ENCODE measurements around the gene MAP3K7CL.

DNA sequence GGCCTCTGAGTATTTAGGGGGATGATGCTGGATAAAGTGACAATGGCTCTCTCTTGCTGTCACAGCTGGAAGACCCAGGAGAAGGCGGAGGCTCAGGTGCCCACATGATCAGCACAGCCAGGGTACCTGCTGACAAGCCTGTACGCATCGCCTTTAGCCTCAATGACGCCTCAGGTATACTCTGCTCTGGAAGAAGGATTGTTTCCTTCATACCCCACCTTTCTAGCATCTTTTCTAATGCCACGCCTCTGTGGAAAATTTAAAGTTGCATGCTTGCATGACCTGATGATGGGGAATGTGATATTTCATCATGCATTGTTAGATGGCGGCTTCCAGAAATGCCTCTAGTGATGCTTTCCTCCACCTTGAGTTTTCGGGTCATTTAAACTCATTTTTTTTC lies 2.8 kb downstream of the MAP3K7CL start:
- TF ChIP-seq, protein P1, sequence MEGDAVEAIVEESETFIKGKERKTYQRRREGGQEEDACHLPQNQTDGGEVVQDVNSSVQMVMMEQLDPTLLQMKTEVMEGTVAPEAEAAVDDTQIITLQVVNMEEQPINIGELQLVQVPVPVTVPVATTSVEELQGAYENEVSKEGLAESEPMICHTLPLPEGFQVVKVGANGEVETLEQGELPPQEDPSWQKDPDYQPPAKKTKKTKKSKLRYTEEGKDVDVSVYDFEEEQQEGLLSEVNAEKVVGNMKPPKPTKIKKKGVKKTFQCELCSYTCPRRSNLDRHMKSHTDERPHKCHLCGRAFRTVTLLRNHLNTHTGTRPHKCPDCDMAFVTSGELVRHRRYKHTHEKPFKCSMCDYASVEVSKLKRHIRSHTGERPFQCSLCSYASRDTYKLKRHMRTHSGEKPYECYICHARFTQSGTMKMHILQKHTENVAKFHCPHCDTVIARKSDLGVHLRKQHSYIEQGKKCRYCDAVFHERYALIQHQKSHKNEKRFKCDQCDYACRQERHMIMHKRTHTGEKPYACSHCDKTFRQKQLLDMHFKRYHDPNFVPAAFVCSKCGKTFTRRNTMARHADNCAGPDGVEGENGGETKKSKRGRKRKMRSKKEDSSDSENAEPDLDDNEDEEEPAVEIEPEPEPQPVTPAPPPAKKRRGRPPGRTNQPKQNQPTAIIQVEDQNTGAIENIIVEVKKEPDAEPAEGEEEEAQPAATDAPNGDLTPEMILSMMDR (IDR thresholded peaks at IDR 0.05; ENCODE audit: control extremely low read depth in 1 of 3, insufficient read depth in 1 of 3, low read depth in 1 of 3, low read length in 3 of 3): no peak
- no peak for TF ChIP-seq POLR2AphosphoS5 (IDR thresholded peaks at IDR 0.05; ENCODE audit: low read depth, low read length)
